ENCODE measurements around the gene TRPM2. TPM values are rescaled to one million over a fixed set of nuclear protein-coding genes. Genes with fewer than 3 reads are reported as not detected.
"Not testable (repeated sequence)": the region's sequence is repeated elsewhere in the genome, so short reads cannot be mapped to it uniquely, and the experiment has no call there.

The TRPM2 gene
- total RNA-seq, 1 donor from 2014 or later = 1.9 TPM

GRCh38 chr21:44349416-44349846, 4.0 kb upstream of the TRPM2 start:
- no peak for ATAC-seq (ENCODE audit: poor library complexity)
- no peak for DNase-seq
- intact Hi-C loops (cut with DNase I) = no loop called here

- intact Hi-C loops (cut with DNase I) = loop anchor here (10.0 kb wide), 1 partner anchor 125 kb away; no protein-coding TSS in a partner anchor
- DNase-seq (no peak), ATAC-seq (ENCODE audit: poor library complexity) (no peak)
Observed at GRCh38 chr21:44349847-44350772, 3.3 kb upstream of the TRPM2 start.

GRCh38 chr21:44350773-44351481, 2.5 kb upstream of the TRPM2 start:
- DNase-seq = no peak
- intact Hi-C loops (cut with DNase I) = loop anchor here (10.0 kb wide), 1 partner anchor 124 kb away; no protein-coding TSS in a partner anchor
- no peak for ATAC-seq (ENCODE audit: poor library complexity)

GRCh38 chr21:44351535-44352252, 1.7 kb upstream of the TRPM2 start:
- intact Hi-C loops (cut with DNase I) = loop anchor here (10.0 kb wide), 1 partner anchor 123 kb away; no protein-coding TSS in a partner anchor
- DNase-seq (no peak), ATAC-seq (ENCODE audit: poor library complexity) (no peak)

GRCh38 chr21:44352253-44352860, 1.1 kb upstream of the TRPM2 start:
- DNase-seq = no peak
- ATAC-seq (ENCODE audit: poor library complexity) = no peak
- intact Hi-C loops (cut with DNase I) = loop anchor here (10.0 kb wide), 1 partner anchor 122 kb away; no protein-coding TSS in a partner anchor

- ATAC-seq (ENCODE audit: poor library complexity) (peak; percentile 52), DNase-seq (peak; percentile 57)
- intact Hi-C loops (cut with DNase I) = loop anchor here (10.0 kb wide), 1 partner anchor 121 kb away; no protein-coding TSS in a partner anchor
Observed at GRCh38 chr21:44354001-44354405, 582 bp downstream of the TRPM2 start.

GRCh38 chr21:44354775-44355771, 1.7 kb downstream of the TRPM2 start:
- intact Hi-C loops (cut with DNase I) = loop anchor here (10.0 kb wide), 1 partner anchor 120 kb away; no protein-coding TSS in a partner anchor
- DNase-seq (no peak), ATAC-seq (ENCODE audit: poor library complexity) (no peak)

GRCh38 chr21:44356160-44356559, 2.7 kb downstream of the TRPM2 start:
- DNase-seq (no peak), ATAC-seq (ENCODE audit: poor library complexity) (no peak)
- intact Hi-C loops (cut with DNase I) = loop anchor here (10.0 kb wide), 1 partner anchor 119 kb away; no protein-coding TSS in a partner anchor

GRCh38 chr21:44356636-44357035, 3.2 kb downstream of the TRPM2 start:
- DNase-seq = no peak
- ATAC-seq (ENCODE audit: poor library complexity) = no peak
- intact Hi-C loops (cut with DNase I) = loop anchor here (10.0 kb wide), 1 partner anchor 118 kb away; no protein-coding TSS in a partner anchor

- intact Hi-C loops (cut with DNase I) = loop anchor here (10.0 kb wide), 1 partner anchor 118 kb away; no protein-coding TSS in a partner anchor
- DNase-seq = no peak
- ATAC-seq (ENCODE audit: poor library complexity) = no peak
Observed at GRCh38 chr21:44357064-44357837, 3.8 kb downstream of the TRPM2 start.

- ATAC-seq (ENCODE audit: poor library complexity) (no peak), DNase-seq (no peak)
Observed at GRCh38 chr21:44359396-44359795, 6.0 kb downstream of the TRPM2 start.

GRCh38 chr21:44360159-44360558, 6.7 kb downstream of the TRPM2 start:
- DNase-seq (peak; percentile 41), ATAC-seq (ENCODE audit: poor library complexity) (no peak)
- intact Hi-C loops (cut with DNase I) = no loop called here

More at GRCh38 chr21:44359396-44359795, 6.0 kb downstream of the TRPM2 start:
- intact Hi-C loops (cut with DNase I) = loop anchor here (10.0 kb wide), 1 partner anchor 115 kb away; no protein-coding TSS in a partner anchor

- intact Hi-C loops (cut with DNase I); DNase-seq; ATAC-seq (ENCODE audit: poor library complexity): not testable (repeated sequence)
Observed at GRCh38 chr21:44361903-44362302, 8.5 kb downstream of the TRPM2 start.

GRCh38 chr21:44363278-44363677, 9.9 kb downstream of the TRPM2 start:
- intact Hi-C loops (cut with DNase I) = no loop called here
- no peak for DNase-seq

GRCh38 chr21:44364151-44365053, 11.0 kb downstream of the TRPM2 start:
- intact Hi-C loops (cut with DNase I) = no loop called here
- ATAC-seq (ENCODE audit: poor library complexity) = no peak
- DNase-seq = peak; percentile 40

More at GRCh38 chr21:44363278-44363677, 9.9 kb downstream of the TRPM2 start:
- no peak for ATAC-seq (ENCODE audit: poor library complexity)

Measured in Right ventricle myocardium superior (tissue), 1 donor.